Activated CD4-positive, alpha-beta T cell treated with anti-CD3 and anti-CD28 coated beads for 36 hours (primary cell): ENCODE measurements around the gene DEFB124. TPM values are rescaled to one million over a fixed set of nuclear protein-coding genes. Genes with fewer than 3 reads are reported as not detected.
"Not testable (repeated sequence)": the region's sequence is repeated elsewhere in the genome, so short reads cannot be mapped to it uniquely, and the experiment has no call there.

ENCODE experiments used
- ATAC-seq: fragments of 200-7000 bp; cut with Tn5 transposase; one replicate; pipeline ENCODE4 v1.10.0; 2021; ENCODE audit warnings: mild to moderate bottlenecking, moderate library complexity
- CTCF ChIA-PET: fragments of 350-600 bp; sonication (Branson Sonifier 250); formaldehyde crosslinking; loops from one replicate; lab custom pipeline; 2021; ENCODE audit warnings: antibody characterized with exemption; lab: Charles Lee
- POLR2A ChIA-PET: fragments of 350-600 bp; sonication (Branson Sonifier 250); formaldehyde crosslinking; loops from one replicate; lab custom pipeline; 2021; ENCODE audit warnings: antibody characterized with exemption, inconsistent platforms; lab: Charles Lee
- DNase-seq: peaks from one replicate; pipeline ENCODE4 v3.0.0-alpha.2; 2020
- H3K27ac Mint-ChIP-seq: one replicate; pipeline ENCODE4 v1.8.0; 2021; ENCODE audit warnings: mixed read lengths
- H3K27me3 Mint-ChIP-seq: one replicate; pipeline ENCODE4 v1.8.0; 2021; ENCODE audit warnings: mixed read lengths
- H3K36me3 Mint-ChIP-seq: one replicate; pipeline ENCODE4 v1.8.0; 2021; ENCODE audit warnings: low read depth, mixed read lengths
- H3K4me1 Mint-ChIP-seq: one replicate; pipeline ENCODE4 v1.8.0; 2021; ENCODE audit warnings: mixed read lengths
- H3K4me3 Mint-ChIP-seq: one replicate; pipeline ENCODE4 v1.8.0; 2021; ENCODE audit warnings: mild to moderate bottlenecking, moderate library complexity, mixed read lengths
- H3K9me3 Mint-ChIP-seq: one replicate; pipeline ENCODE4 v1.8.0; 2021; ENCODE audit warnings: low read depth, mixed read lengths
- intact Hi-C, 2 experiments: fragments of 100-400 bp; cut with DNase I in 1 of 2; cut with micrococcal nuclease in 1 of 2; formaldehyde crosslinking; loops; one replicate each; pipeline versions ENCODE4 v1.14.2 to v1.15.1; 2022 to 2024; cut with DNase I, micrococcal nuclease
- total RNA-seq, 2 experiments: library from RNA; stranded (reverse); gene quantifications; one replicate each; pipeline ENCODE4 v1.2.3, GENCODE V29; 2021

The DEFB124 gene
- total RNA-seq, 2 experiments from 2014 or later = not detected

DNA sequence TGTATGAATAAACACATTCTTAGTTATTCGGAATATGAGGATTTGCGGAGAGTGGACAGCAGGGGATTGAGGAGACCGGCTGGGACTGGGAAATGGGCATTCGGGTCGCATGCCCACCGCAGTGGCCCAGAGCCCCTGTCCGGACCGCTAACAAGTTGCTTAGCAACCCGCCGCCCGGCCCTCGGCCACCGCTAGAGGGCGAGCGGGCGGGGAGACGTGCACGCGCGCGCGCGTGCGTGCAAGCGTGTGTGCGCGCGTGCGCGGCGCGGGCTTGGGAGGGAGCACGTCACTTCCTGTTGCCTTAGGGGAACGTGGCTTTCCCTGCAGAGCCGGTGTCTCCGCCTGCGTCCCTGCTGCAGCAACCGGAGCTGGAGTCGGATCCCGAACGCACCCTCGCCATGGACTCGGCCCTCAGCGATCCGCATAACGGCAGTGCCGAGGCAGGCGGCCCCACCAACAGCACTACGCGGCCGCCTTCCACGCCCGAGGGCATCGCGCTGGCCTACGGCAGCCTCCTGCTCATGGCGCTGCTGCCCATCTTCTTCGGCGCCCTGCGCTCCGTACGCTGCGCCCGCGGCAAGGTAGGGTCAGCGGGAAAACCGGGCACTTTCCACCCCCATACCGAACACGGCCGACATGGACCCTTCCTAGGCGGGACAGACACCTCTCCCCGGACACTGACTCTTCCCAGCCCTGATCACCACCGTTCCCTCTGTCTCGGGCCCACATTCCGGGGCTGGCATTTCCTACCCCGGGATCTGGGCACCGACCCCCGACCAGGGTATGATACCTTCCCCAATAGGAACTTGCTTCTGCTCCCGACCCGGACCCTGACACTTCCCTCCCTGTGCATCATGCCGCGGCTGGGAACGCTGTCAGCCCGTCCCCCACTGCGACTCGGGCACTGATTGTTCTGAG is 39.5 kb upstream of the DEFB124 start, which contains the start of gene HM13:
Gene HM13, plus strand, starts transcription at position 289 of the 918 bp plus-strand sequence. Its CDS starts 110 bp downstream, at position 399.
- Mint-ChIP-seq H3K27ac (peak within 1 kb of the TSS; percentile 58), H3K36me3 (peaks cover 7% of the 10 kb centered on the region), H3K4me1 (peaks cover 6% of the 10 kb centered on the region), H3K9me3 (no peaks in the 10 kb centered on the region), H3K4me3 (no peak within 1 kb of the TSS), H3K27me3 (no peaks in the 10 kb centered on the region)
- ChIA-PET POLR2A (no interaction called here), CTCF (interaction anchor here (0.6 to 1.3 kb wide), 3 partner anchors 13 to 224 kb away, joined by 3 to 4 read pairs (median 4); no protein-coding TSS in a partner anchor)
- ATAC-seq (peak; percentile 79), DNase-seq (peak; percentile 93)
- intact Hi-C loops = loop anchor here (1.0 to 2.0 kb wide), 9 partner anchors 11 to 225 kb away; partner anchors contain the start of gene TPX2 (in 1 of the 2)

DNA sequence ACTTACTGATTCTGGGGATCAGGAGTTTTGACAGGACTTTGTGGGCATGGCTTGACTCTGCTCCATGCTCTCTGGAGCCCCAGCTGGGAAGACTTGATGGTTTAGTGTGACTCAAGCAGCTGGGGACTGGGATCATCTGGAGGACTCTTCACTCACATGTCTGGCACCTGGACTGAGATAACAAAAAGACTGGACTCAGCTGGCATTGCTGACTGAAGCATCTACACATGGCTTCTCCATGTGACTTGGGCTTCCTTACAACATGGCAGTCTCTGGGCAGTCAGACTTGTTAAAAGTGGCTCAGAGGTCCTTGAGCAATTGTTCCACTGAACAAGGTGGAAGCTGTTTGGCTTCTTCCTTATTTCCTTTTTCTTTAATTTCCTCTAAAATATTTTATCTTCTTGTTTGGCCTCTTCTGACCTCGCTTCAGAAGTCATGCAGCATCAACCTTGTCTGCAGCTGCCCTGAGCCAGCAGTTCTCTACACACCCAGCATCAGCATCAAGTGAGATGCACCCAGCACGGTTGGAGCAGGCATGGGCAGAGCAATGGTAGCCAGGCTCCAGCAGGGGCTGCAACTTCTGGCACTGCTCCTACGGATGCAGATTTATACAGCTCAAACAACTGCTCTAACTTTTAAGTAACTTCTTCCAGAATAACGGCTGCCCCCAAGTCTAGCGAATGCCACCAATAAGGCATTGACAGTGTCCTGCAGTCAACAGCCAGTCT is 33.8 kb upstream of the DEFB124 start:
- intact Hi-C loops = no loop called here
- Mint-ChIP-seq H3K36me3 (no peaks in the 10 kb centered on the region), H3K27me3 (peaks cover 12% of the 10 kb centered on the region), H3K4me3 (no peak overlapping the region), H3K4me1 (no peaks in the 10 kb centered on the region), H3K9me3 (peaks cover 3% of the 10 kb centered on the region), H3K27ac (no peak overlapping the region)
- no peak for DNase-seq
- no peak for ATAC-seq
- POLR2A ChIA-PET = no interaction called here
- CTCF ChIA-PET = interaction anchor here (1.6 kb wide), 1 partner anchor 126 kb away, joined by 4 read pairs; no protein-coding TSS in a partner anchor

DNA sequence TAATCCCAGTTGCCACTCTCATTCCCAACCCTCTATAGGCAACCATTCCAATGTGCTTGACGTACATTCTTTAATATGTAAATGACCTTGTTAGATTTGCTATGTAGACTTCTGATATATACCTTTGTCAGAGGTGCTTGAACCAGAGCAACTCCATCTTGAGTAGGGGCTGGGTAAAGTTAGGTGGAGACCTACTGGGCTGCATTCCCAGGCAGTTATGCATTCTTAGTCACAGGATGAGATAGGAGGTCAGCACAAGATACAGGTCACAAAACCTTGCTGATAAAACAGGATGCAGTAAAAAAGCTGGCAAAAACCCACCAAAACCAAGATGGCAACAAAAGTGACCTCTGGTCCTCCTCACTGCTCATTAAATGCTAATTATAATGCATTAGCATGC is 31.0 kb upstream of the DEFB124 start:
- DNase-seq (no peak), ATAC-seq (no peak)
- peaks cover 14% of the 10 kb centered on the region for H3K27me3 Mint-ChIP-seq
- no peak overlapping the region for H3K27ac Mint-ChIP-seq
- ChIA-PET CTCF (no interaction called here), POLR2A (no interaction called here)
- no peaks in the 10 kb centered on the region for H3K36me3 Mint-ChIP-seq
- H3K9me3 Mint-ChIP-seq = peaks cover 3% of the 10 kb centered on the region
- H3K4me1 Mint-ChIP-seq = no peaks in the 10 kb centered on the region
- intact Hi-C loops = no loop called here
- H3K4me3 Mint-ChIP-seq = no peak overlapping the region

DNA sequence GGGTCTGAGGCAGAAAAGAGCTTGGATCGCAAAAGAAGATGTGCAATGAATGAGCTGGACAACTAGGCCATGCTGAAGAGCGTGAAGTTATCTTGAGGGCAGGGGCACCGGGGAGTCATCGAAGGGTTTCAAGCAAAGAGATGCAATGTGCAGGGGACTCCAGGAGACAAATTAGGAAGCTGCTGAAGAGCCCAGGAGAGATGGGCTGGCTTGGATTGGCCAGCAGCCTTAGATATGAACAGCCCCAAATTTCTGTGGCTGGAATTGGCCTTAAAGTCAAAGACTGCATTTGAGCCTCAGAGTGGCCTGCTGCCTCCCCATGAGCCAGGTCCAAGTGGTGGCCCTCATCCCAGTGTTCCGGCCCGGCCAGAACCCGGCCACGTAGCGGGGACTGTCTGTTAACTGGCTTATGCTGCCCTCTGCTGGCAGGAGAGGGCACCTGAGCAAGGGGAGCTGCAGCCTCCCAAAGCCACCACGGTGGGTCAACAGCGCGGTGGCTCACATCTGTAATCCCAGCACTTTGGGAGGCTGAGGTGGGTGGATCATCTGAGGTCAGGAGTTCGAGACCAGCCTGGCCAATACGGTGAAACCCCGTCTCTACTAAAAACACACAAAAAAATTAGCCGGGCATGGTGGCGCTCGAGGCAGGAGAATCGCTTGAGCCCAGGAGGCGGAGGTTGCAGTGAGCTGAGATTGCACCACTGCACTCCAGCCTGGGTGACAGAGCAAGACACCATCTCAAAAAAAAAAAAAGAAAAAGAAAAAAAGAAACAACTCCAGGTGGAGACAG is 28.2 kb upstream of the DEFB124 start:
- H3K4me1 Mint-ChIP-seq, H3K9me3 Mint-ChIP-seq, H3K27me3 Mint-ChIP-seq, H3K27ac Mint-ChIP-seq, H3K4me3 Mint-ChIP-seq, POLR2A ChIA-PET, H3K36me3 Mint-ChIP-seq: not testable (repeated sequence)
- intact Hi-C loops = loop anchor here (1.0 to 5.0 kb wide), 5 partner anchors 11 to 1971 kb away; partner anchors contain the start of gene HM13 (in 1 of the 2)
- CTCF ChIA-PET = interaction anchor here (0.5 to 3.8 kb wide), 39 partner anchors 8 to 1969 kb away, joined by 3 to 74 read pairs (median 6); partner anchors contain the start of genes DEFB123, DEFB124 and REM1
- peak; percentile 98 for ATAC-seq
- DNase-seq = peak; percentile 89

DNA sequence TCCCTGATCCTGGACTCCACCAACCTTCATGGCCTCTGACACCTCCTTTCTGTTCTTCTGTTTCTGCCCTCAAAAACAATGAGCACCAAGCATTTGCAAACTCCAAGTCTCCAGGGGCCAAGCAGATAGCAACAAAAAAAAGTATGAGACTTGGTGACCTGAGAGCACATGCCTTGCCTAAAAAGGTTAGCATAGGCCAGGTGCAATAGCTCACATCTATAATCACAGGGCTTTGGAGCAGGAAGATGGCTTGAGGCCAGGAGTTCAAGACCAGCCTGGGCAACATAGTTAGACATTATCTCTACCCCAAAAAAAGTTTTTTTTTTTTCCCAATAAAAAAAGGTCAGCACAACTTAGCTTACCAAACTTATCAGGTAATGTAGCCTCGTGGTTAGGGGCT is 25.6 kb upstream of the DEFB124 start:
- H3K4me3 Mint-ChIP-seq = no peak overlapping the region
- no peaks in the 10 kb centered on the region for H3K9me3 Mint-ChIP-seq
- H3K27me3 Mint-ChIP-seq = peaks cover 7% of the 10 kb centered on the region
- H3K4me1 Mint-ChIP-seq = no peaks in the 10 kb centered on the region
- H3K27ac Mint-ChIP-seq = no peak overlapping the region
- CTCF ChIA-PET = interaction anchor here (0.6 to 3.8 kb wide), 3 partner anchors 11 to 44 kb away, joined by 3 to 74 read pairs (median 21); no protein-coding TSS in a partner anchor
- POLR2A ChIA-PET = no interaction called here
- ATAC-seq = no peak
- no peaks in the 10 kb centered on the region for H3K36me3 Mint-ChIP-seq
- no peak for DNase-seq
- intact Hi-C loops = loop anchor here in 1 of 2 experiments (5.0 kb wide), 1 partner anchor 1968 kb away; no protein-coding TSS in a partner anchor

DNA sequence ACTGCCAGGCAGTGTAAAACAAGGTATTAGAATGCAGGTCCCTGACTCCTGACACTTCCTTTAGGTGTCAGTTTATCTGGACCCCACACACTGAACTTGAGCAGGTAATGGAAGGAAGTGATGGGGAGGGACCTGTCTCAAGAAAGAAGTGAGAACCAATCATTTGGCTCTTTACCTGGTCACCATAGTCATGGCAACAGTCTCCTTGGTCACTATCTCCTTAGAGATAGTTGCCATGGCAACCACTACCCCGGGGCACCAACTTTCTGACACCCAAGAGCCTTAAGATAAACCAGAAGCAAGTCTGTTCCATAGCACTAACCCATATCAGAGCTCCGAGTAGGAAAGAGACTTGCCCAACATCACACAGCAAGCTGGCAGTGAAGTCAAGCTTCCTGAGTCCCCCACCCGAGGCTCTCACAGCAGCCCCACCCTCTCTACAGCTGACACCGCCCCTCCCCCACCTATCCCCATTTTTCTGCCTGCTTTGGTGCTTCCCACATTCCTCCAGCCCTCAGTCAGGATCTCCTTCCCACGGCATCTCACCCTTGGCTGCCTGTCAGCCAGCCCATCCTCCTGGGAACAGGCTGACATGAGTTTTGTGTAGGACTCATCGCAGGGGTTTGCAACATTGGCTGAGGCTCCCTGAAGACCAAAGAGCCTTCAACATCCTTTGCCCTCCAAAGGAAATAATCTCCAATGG is 23.1 kb upstream of the DEFB124 start:
- Mint-ChIP-seq H3K27ac (no peak overlapping the region), H3K36me3 (no peaks in the 10 kb centered on the region), H3K4me1 (no peaks in the 10 kb centered on the region), H3K4me3 (no peak overlapping the region), H3K27me3 (peaks cover 8% of the 10 kb centered on the region), H3K9me3 (no peaks in the 10 kb centered on the region)
- ATAC-seq (no peak), DNase-seq (no peak)
- CTCF ChIA-PET = interaction anchor here (0.7 to 1.0 kb wide), 2 partner anchors 14 to 38 kb away, joined by 3 to 4 read pairs; no protein-coding TSS in a partner anchor
- intact Hi-C loops = no loop called here
- POLR2A ChIA-PET = no interaction called here

DNA sequence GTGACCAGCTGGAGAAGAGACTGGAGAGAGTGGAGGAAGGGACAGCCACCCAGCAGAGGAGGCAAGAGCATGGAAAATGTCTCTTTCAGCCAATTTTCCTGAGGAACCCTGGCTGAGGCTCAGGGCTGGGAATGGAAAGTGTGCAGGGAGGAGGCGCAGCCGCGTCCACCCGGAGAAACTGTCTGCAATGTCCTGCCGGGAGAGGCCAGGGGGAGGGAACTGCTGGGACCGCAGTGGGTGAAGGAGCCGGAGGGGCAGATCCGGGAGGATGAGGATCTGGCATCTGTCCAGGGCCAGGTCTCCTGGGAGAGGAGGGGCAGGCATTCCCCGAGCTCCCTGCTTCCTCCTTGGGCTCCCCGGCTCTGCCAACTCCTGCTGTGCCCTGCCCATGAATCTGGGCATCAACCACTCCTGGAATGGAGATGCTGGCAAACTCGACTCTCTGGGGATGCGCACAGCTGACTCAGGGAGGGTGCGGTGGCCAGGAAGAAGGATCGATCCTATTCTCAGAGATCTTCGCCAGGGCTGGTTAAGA is 21.9 kb upstream of the DEFB124 start:
- no peak overlapping the region for H3K27ac Mint-ChIP-seq
- CTCF ChIA-PET = interaction anchor here (1.0 to 1.1 kb wide), 2 partner anchors 11 to 37 kb away, joined by 3 to 4 read pairs; no protein-coding TSS in a partner anchor
- H3K36me3 Mint-ChIP-seq = no peaks in the 10 kb centered on the region
- no peak for DNase-seq
- H3K9me3 Mint-ChIP-seq = no peaks in the 10 kb centered on the region
- H3K27me3 Mint-ChIP-seq = peaks cover 8% of the 10 kb centered on the region
- POLR2A ChIA-PET = no interaction called here
- H3K4me3 Mint-ChIP-seq = no peak overlapping the region
- intact Hi-C loops = no loop called here
- H3K4me1 Mint-ChIP-seq = no peaks in the 10 kb centered on the region
- ATAC-seq = no peak

DNA sequence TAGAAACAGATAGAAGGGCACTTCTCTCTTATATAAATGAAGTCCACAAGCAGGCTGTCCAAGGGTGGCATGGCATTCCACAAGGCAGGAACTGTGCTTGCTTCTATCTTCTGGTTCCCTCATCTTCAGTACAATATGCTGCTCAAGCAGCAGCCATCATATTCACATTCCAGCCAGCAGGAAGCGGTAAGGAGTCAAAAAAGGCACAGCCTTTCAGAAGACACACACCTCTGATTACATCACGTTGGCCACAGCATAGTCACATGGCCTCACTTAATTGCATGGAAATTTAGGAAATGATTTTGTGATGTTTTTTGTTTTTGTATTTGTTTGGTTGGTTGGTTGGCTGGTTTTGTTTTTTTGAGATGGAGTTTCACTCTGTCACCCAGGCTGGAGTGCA is 19.2 kb upstream of the DEFB124 start:
- ATAC-seq (no peak), DNase-seq (no peak)
- Mint-ChIP-seq H3K4me1 (no peaks in the 10 kb centered on the region), H3K27me3 (peaks cover 8% of the 10 kb centered on the region), H3K9me3 (no peaks in the 10 kb centered on the region), H3K4me3 (no peak overlapping the region), H3K27ac (no peak overlapping the region), H3K36me3 (no peaks in the 10 kb centered on the region)
- intact Hi-C loops = no loop called here
- ChIA-PET CTCF (interaction anchor here (2.5 kb wide), 1 partner anchor 9 kb away, joined by 6 read pairs; no protein-coding TSS in a partner anchor), POLR2A (no interaction called here)

DNA sequence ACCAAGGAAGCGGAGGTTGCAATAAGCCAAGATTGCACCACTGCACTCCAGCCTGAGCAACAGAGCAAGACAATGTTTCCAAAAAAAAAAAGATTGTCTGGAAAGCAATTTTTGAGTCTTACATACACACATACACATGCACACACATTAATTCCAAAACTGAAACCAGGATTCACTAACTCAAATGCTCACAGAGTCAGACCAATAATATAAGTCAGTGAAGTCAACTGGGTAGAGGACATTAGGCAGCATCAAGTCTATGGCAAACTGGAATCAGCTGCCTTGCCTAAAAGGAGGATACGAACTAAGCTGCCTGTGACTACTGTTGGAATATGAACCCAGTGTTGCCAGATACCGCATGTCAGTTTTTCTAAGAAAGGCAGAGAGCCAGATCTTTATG is 15.8 kb upstream of the DEFB124 start:
- DNase-seq (no peak), ATAC-seq (peak; percentile 64)
- intact Hi-C loops = no loop called here
- no peaks in the 10 kb centered on the region for H3K9me3 Mint-ChIP-seq
- peaks cover 5% of the 10 kb centered on the region for H3K4me1 Mint-ChIP-seq
- no peak overlapping the region for H3K27ac Mint-ChIP-seq
- H3K36me3 Mint-ChIP-seq = no peaks in the 10 kb centered on the region
- H3K4me3 Mint-ChIP-seq = no peak overlapping the region
- H3K27me3 Mint-ChIP-seq = peaks cover 8% of the 10 kb centered on the region
- ChIA-PET CTCF (interaction anchor here (0.6 to 0.9 kb wide), 3 partner anchors 12 to 33 kb away, joined by 3 to 6 read pairs (median 4); no protein-coding TSS in a partner anchor), POLR2A (no interaction called here)

DNA sequence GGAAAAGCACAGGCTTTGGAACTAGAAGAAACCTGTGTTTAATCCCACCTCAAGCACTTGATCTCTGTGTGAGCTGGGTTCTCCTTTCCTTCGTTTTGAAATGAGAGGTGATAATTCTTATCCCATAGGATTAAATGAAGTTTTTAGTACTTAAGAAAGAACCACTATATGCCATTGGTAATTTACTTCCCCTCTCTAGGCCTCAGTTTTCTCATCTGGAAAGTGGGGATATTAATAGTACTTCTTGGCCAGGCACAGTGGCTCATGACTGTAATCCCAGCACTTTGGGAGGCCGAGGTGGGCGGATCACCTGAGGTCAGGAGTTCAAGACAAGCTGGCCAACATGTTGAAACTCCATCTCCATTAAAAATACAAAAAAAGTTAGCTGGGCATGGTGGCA is 14.2 kb upstream of the DEFB124 start:
- H3K4me1 Mint-ChIP-seq = peaks cover 9% of the 10 kb centered on the region
- no peak overlapping the region for H3K27ac Mint-ChIP-seq
- ChIA-PET POLR2A (no interaction called here), CTCF (interaction anchor here (1.2 to 2.0 kb wide), 2 partner anchors 13 to 123 kb away, joined by 4 to 13 read pairs; no protein-coding TSS in a partner anchor)
- ATAC-seq = no peak
- intact Hi-C loops = no loop called here
- no peak overlapping the region for H3K4me3 Mint-ChIP-seq
- DNase-seq = no peak
- H3K36me3 Mint-ChIP-seq = no peaks in the 10 kb centered on the region
- peaks cover 11% of the 10 kb centered on the region for H3K27me3 Mint-ChIP-seq
- H3K9me3 Mint-ChIP-seq = no peaks in the 10 kb centered on the region
